IMR-90 (cell line): ENCODE data around the gene NPAS3. TPM values are rescaled to one million over a fixed set of nuclear protein-coding genes. Genes with fewer than 3 reads are reported as not detected.

ENCODE experiments used
- ATAC-seq: fragments of 200-7000 bp; cut with Tn5 transposase; 2 replicates; pipeline ENCODE4 v1.9.1; 2020; ENCODE audit warnings: low read depth, mild to moderate bottlenecking, moderate library complexity
- BruUV-seq: library from RNA; stranded (reverse); fragments of 400-500 nt; replicated peaks from 2 replicates; lab custom pipeline; 2021; lab: Mats Ljungman, UMichigan
- CTCF ChIA-PET: fragments of 300-600 bp; formaldehyde crosslinking; extraction: SDS; loops from one replicate; lab custom pipeline; 2021; ENCODE audit warnings: antibody characterized with exemption; lab: Yijun Ruan, JAX
- POLR2A ChIA-PET: fragments of 300-600 bp; sonication (Branson Sonifier 250); formaldehyde crosslinking; loops from one replicate; lab custom pipeline; 2022; ENCODE audit warnings: antibody characterized with exemption; ENCODE audit not compliant: unreplicated experiment; lab: Charles Lee
- DNase-seq: peaks from one replicate; pipeline ENCODE4 v3.0.0; 2013
- H2AFZ ChIP-seq: replicated peaks from 2 replicates; pipeline ENCODE3; 2013; ENCODE audit warnings: low read length, mild to moderate bottlenecking; ENCODE audit not compliant: poor library complexity
- H2AK5ac ChIP-seq: 2 replicates; pipeline ENCODE4 v1.6.1; 2013; ENCODE audit warnings: low read depth, low read length, inconsistent platforms
- H2AK9ac ChIP-seq: replicated peaks from 2 replicates; pipeline ENCODE3; 2013; ENCODE audit warnings: mild to moderate bottlenecking, low read depth, low read length, moderate library complexity; ENCODE audit not compliant: poor library complexity
- H2BK120ac ChIP-seq: 2 replicates; pipeline ENCODE4 v1.6.1; 2013; ENCODE audit warnings: low read depth, low read length, inconsistent platforms
- H2BK15ac ChIP-seq: 3 replicates; pipeline ENCODE4 v1.6.1; 2013; ENCODE audit warnings: low read depth, low read length, inconsistent platforms
- H2BK20ac ChIP-seq: 2 replicates; pipeline ENCODE4 v1.6.1; 2013; ENCODE audit warnings: low read depth, mild to moderate bottlenecking, inconsistent platforms, low read length, moderate library complexity
- H2BK5ac ChIP-seq: 2 replicates; pipeline ENCODE4 v1.6.1; 2013; ENCODE audit warnings: mild to moderate bottlenecking, low read depth, low read length, inconsistent platforms; ENCODE audit not compliant: poor library complexity, severe bottlenecking
- H3K14ac ChIP-seq: replicated peaks from 2 replicates; pipeline ENCODE4 v1.6.1; 2013; ENCODE audit warnings: low read depth, low read length, inconsistent platforms
- H3K18ac ChIP-seq: 2 replicates; pipeline ENCODE4 v1.6.1; 2013; ENCODE audit warnings: low read depth, low read length, control low read depth
- H3K23ac ChIP-seq: 2 replicates; pipeline ENCODE4 v1.6.1; 2013; ENCODE audit warnings: low read depth, low read length, inconsistent platforms
- H3K27ac ChIP-seq: 2 replicates; pipeline ENCODE4 v1.5.1; 2013; ENCODE audit warnings: mild to moderate bottlenecking, control low read depth, low read length; ENCODE audit not compliant: insufficient read depth
- H3K27me3 ChIP-seq: 2 replicates; pipeline ENCODE4 v1.6.1; 2013; ENCODE audit warnings: low read length; ENCODE audit not compliant: control insufficient read depth, insufficient read depth
- H3K36me3 ChIP-seq: 2 replicates; pipeline ENCODE4 v1.6.1; 2013; ENCODE audit warnings: low read length, mixed read lengths; ENCODE audit not compliant: control insufficient read depth, insufficient read depth
- H3K4ac ChIP-seq: 2 replicates; pipeline ENCODE4 v1.6.1; 2013; ENCODE audit warnings: low read depth, low read length, inconsistent platforms
- H3K4me1 ChIP-seq: 2 replicates; pipeline ENCODE4 v1.6.1; 2013; ENCODE audit warnings: low read length, mixed read lengths; ENCODE audit not compliant: control insufficient read depth, insufficient read depth
- H3K4me2 ChIP-seq: 2 replicates; pipeline ENCODE4 v1.6.1; 2013; ENCODE audit warnings: low read depth, mild to moderate bottlenecking, control low read depth, low read length, moderate library complexity
- H3K4me3 ChIP-seq: 2 replicates; pipeline ENCODE4 v1.5.1; 2013; ENCODE audit warnings: low read depth, mild to moderate bottlenecking, control low read depth, low read length, moderate library complexity; ENCODE audit not compliant: insufficient read depth
- H3K56ac ChIP-seq: 2 replicates; pipeline ENCODE4 v1.6.1; 2013; ENCODE audit warnings: low read length, inconsistent platforms; ENCODE audit not compliant: insufficient read depth; ENCODE audit errors: extremely low read depth
- H3K79me1 ChIP-seq, 2 experiments: 2 replicates each; pipeline ENCODE4 v1.6.1; 2013; ENCODE audit warnings: low read length in 2 of 2, inconsistent platforms in 1 of 2, low read depth in 1 of 2
- H3K9ac ChIP-seq: 2 replicates; pipeline ENCODE4 v1.6.1; 2013; ENCODE audit warnings: low read depth, low read length, control low read depth
- H3K9me1 ChIP-seq: 2 replicates; pipeline ENCODE4 v1.6.1; 2013; ENCODE audit warnings: low read length, inconsistent platforms; ENCODE audit not compliant: insufficient read depth
- H3K9me3 ChIP-seq: 2 replicates; pipeline ENCODE4 v1.6.1; 2013; ENCODE audit warnings: low read length; ENCODE audit not compliant: control insufficient read depth, insufficient read depth
- H4K20me1 ChIP-seq: 2 replicates; pipeline ENCODE4 v1.6.1; 2013; ENCODE audit warnings: low read length, inconsistent platforms; ENCODE audit not compliant: insufficient read depth
- H4K5ac ChIP-seq: 2 replicates; pipeline ENCODE4 v1.6.1; 2013; ENCODE audit warnings: mild to moderate bottlenecking, low read depth, low read length, control low read depth
- H4K8ac ChIP-seq, 2 experiments: 2 replicates each; pipeline ENCODE4 v1.6.1; 2013; ENCODE audit warnings: low read depth in 2 of 2, low read length in 2 of 2, control low read depth in 1 of 2, inconsistent platforms in 1 of 2
- H4K91ac ChIP-seq: 2 replicates; pipeline ENCODE4 v1.6.1; 2013; ENCODE audit warnings: low read depth, low read length, inconsistent platforms; ENCODE audit not compliant: insufficient read depth
- BHLHE40 ChIP-seq: fragments of 150-350 bp; IDR thresholded peaks from 2 replicates; pipeline ENCODE4 v1.6.1; 2016; ENCODE audit warnings: mild to moderate bottlenecking, low read depth, low read length
- CEBPB ChIP-seq: IDR thresholded peaks from 2 replicates; pipeline ENCODE4 v1.6.1; 2012; ENCODE audit warnings: low read depth, low read length, improper control_type of control experiment
- FOS ChIP-seq: fragments of 150-350 bp; IDR thresholded peaks from 2 replicates; pipeline ENCODE4 v1.6.1; 2016; ENCODE audit warnings: low read depth, low read length
- MAFK ChIP-seq: IDR thresholded peaks from 2 replicates; pipeline ENCODE4 v1.6.1; 2012; ENCODE audit warnings: low read depth, low read length, improper control_type of control experiment
- MXI1 ChIP-seq: IDR thresholded peaks from 2 replicates; pipeline ENCODE4 v1.6.1; 2012; ENCODE audit warnings: low read depth, mild to moderate bottlenecking, low read length, moderate library complexity, borderline replicate concordance
- SMC3 ChIP-seq: fragments of 150-350 bp; IDR thresholded peaks from 2 replicates; pipeline ENCODE4 v1.6.1; 2016; ENCODE audit warnings: low read depth, mild to moderate bottlenecking, antibody characterized with exemption, low read length, moderate library complexity
- WGBS, 2 experiments: methylation state at CpG; one replicate each; pipeline versions ENCODE4 v1.1.5 to v1.1.7; 2013; ENCODE audit warnings: missing lambda C conversion rate in 2 of 2; ENCODE audit not compliant: insufficient read length in 1 of 2; ENCODE audit errors: extremely low coverage in 2 of 2; 5-methylcytosine and 5-hydroxymethylcytosine counted together
- dilution Hi-C: fragments of 300-500 bp; cut with HindIII; formaldehyde crosslinking; loops from one replicate; pipeline ENCODE4 v1.14.3; 2018; ENCODE audit warnings: low sequenced_read_pairs; ENCODE audit not compliant: unreplicated experiment
- in situ Hi-C: fragments of 300-500 bp; cut with MboI; formaldehyde crosslinking; loops from 3 replicates; pipeline ENCODE4 v1.14.3; 2019; ENCODE audit warnings: low sequenced_read_pairs, inconsistent platforms, mixed read lengths
- intact Hi-C: fragments of 100-400 bp; cut with micrococcal nuclease; formaldehyde crosslinking; loops from 2 replicates; pipeline ENCODE4 v1.10.0; 2022
- polyA plus RNA-seq, 3 experiments: library from polyadenylated mRNA; depleted of rRNA; stranded (reverse); fragments of >200 nt; gene quantifications; 2 replicates each; pipeline ENCODE4 v1.2.3, GENCODE V29; 2012; ENCODE audit warnings: low replicate concordance in 1 of 3
- total RNA-seq: library from RNA; depleted of rRNA; stranded (reverse); fragments of >200 nt; gene quantifications from 2 replicates; pipeline ENCODE4 v1.2.3, GENCODE V29; 2012

NPAS3 gene
- total and polyA plus RNA-seq, 2 of the 4 experiments (the other 2 are of a cell fraction) = not detected

- in situ Hi-C loops (loop anchor here (10.0 kb wide), 1 partner anchor 375 kb away; no protein-coding TSS in a partner anchor), intact Hi-C loops (no loop called here)
- no peaks in the 10 kb centered on the region for H3K79me1 ChIP-seq
Observed at GRCh38 chr14:33849455-33849801, 910.7 kb downstream of the NPAS3 start.

More at GRCh38 chr14:33849455-33849801, 910.7 kb downstream of the NPAS3 start:
- Histone ChIP-seq H3K56ac (no peak overlapping the region), H2BK120ac (no peak overlapping the region), H2AFZ (no peak overlapping the region), H3K4me1 (no peaks in the 10 kb centered on the region), H3K14ac (no peak overlapping the region), H3K23ac (no peak overlapping the region), H4K8ac (no peak overlapping the region), H3K27ac (no peak overlapping the region), H2BK15ac (no peak overlapping the region), H3K36me3 (no peaks in the 10 kb centered on the region), H4K20me1 (no peaks in the 10 kb centered on the region), H2BK5ac (no peak overlapping the region), H4K91ac (no peak overlapping the region), H2BK20ac (no peak overlapping the region), H2AK5ac (no peak overlapping the region), H3K18ac (no peak overlapping the region), H3K9me3 (no peaks in the 10 kb centered on the region), H3K27me3 (no peaks in the 10 kb centered on the region), H2AK9ac (no peak overlapping the region), H3K9ac (no peak overlapping the region), H3K4me3 (no peak overlapping the region), H3K4ac (no peak overlapping the region), H4K5ac (no peak overlapping the region), H3K9me1 (no peaks in the 10 kb centered on the region), H3K4me2 (no peak overlapping the region)
- ChIA-PET POLR2A (no interaction called here), CTCF (no interaction called here)
- no TSS peak for BruUV-seq
- ATAC-seq (no peak), DNase-seq (no peak)
- dilution Hi-C loops = no loop called here
- TF ChIP-seq CEBPB (no peak), MXI1 (no peak), SMC3 (no peak), MAFK (no peak), FOS (no peak), BHLHE40 (no peak)
- no CpG with 5 or more reads among the region's 1 CpG for WGBS, 2 experiments
